Measurements from ENCODE around the gene OR5AN1. TPM values are rescaled to one million over a fixed set of nuclear protein-coding genes. Genes with fewer than 3 reads are reported as not detected.

OR5AN1 gene
- total RNA-seq, 1 experiment from 2014 or later: not detected

- Mint-ChIP-seq H3K36me3 (ENCODE audit: insufficient read depth, unreplicated experiment) (no peaks in the 10 kb centered on the region), H3K4me3 (ENCODE audit: low read depth, unreplicated experiment) (no peak overlapping the region), H3K4me1 (ENCODE audit: low read depth, unreplicated experiment) (no peaks in the 10 kb centered on the region), H3K27me3 (ENCODE audit: unreplicated experiment) (peaks cover 18% of the 10 kb centered on the region), H3K27ac (ENCODE audit: unreplicated experiment) (no peak overlapping the region), H3K9me3 (ENCODE audit: low read depth, unreplicated experiment) (no peaks in the 10 kb centered on the region)
- CTCF ChIA-PET: interaction anchor here (0.9 kb wide), 1 partner anchor 24 kb away, joined by 3 read pairs; no protein-coding TSS in a partner anchor
- no peak for DNase-seq
- no peak for TF ChIP-seq CTCF (IDR thresholded peaks at IDR 0.05; ENCODE audit: unreplicated experiment)
- no TSS peak for BruUV-seq (replicated peaks)
- intact Hi-C loops (cut with micrococcal nuclease; ENCODE audit: unreplicated experiment): no loop called here
Measured at GRCh38 chr11:59415111-59415510, 56.4 kb downstream of the OR5AN1 start.

GRCh38 chr11:59416613-59417012, 57.9 kb downstream of the OR5AN1 start:
- peaks cover 19% of the 10 kb centered on the region for H3K27me3 Mint-ChIP-seq (ENCODE audit: unreplicated experiment)
- H3K4me1 Mint-ChIP-seq (ENCODE audit: low read depth, unreplicated experiment): no peaks in the 10 kb centered on the region
- H3K27ac Mint-ChIP-seq (ENCODE audit: unreplicated experiment): no peak overlapping the region
- H3K9me3 Mint-ChIP-seq (ENCODE audit: low read depth, unreplicated experiment): no peaks in the 10 kb centered on the region
- CTCF ChIA-PET: no interaction called here
- H3K4me3 Mint-ChIP-seq (ENCODE audit: low read depth, unreplicated experiment): no peak overlapping the region
- H3K36me3 Mint-ChIP-seq (ENCODE audit: insufficient read depth, unreplicated experiment): no peaks in the 10 kb centered on the region
- TF ChIP-seq CTCF (IDR thresholded peaks at IDR 0.05; ENCODE audit: unreplicated experiment): no peak
- no TSS peak for BruUV-seq (replicated peaks)
- intact Hi-C loops (cut with micrococcal nuclease; ENCODE audit: unreplicated experiment): no loop called here
- DNase-seq: no peak

- H3K27me3 Mint-ChIP-seq (ENCODE audit: unreplicated experiment): peaks cover 24% of the 10 kb centered on the region
- H3K4me1 Mint-ChIP-seq (ENCODE audit: low read depth, unreplicated experiment): no peaks in the 10 kb centered on the region
- no peak for TF ChIP-seq CTCF (IDR thresholded peaks at IDR 0.05; ENCODE audit: unreplicated experiment)
- CTCF ChIA-PET: no interaction called here
- BruUV-seq (replicated peaks): no TSS peak
- H3K4me3 Mint-ChIP-seq (ENCODE audit: low read depth, unreplicated experiment): no peak overlapping the region
- no peaks in the 10 kb centered on the region for H3K9me3 Mint-ChIP-seq (ENCODE audit: low read depth, unreplicated experiment)
- H3K36me3 Mint-ChIP-seq (ENCODE audit: insufficient read depth, unreplicated experiment): no peaks in the 10 kb centered on the region
- no peak overlapping the region for H3K27ac Mint-ChIP-seq (ENCODE audit: unreplicated experiment)
- intact Hi-C loops (cut with micrococcal nuclease; ENCODE audit: unreplicated experiment): no loop called here
- no peak for DNase-seq
Measured at GRCh38 chr11:59417023-59417422, 58.3 kb downstream of the OR5AN1 start.

GRCh38 chr11:59418156-59418555, 59.5 kb downstream of the OR5AN1 start:
- no peak overlapping the region for H3K4me3 Mint-ChIP-seq (ENCODE audit: low read depth, unreplicated experiment)
- TF ChIP-seq CTCF (IDR thresholded peaks at IDR 0.05; ENCODE audit: unreplicated experiment): no peak
- H3K9me3 Mint-ChIP-seq (ENCODE audit: low read depth, unreplicated experiment): no peaks in the 10 kb centered on the region
- no peak overlapping the region for H3K27ac Mint-ChIP-seq (ENCODE audit: unreplicated experiment)
- H3K27me3 Mint-ChIP-seq (ENCODE audit: unreplicated experiment): peaks cover 29% of the 10 kb centered on the region
- CTCF ChIA-PET: interaction anchor here (0.6 kb wide), 1 partner anchor 81 kb away, joined by 3 read pairs; no protein-coding TSS in a partner anchor
- no peaks in the 10 kb centered on the region for H3K36me3 Mint-ChIP-seq (ENCODE audit: insufficient read depth, unreplicated experiment)
- BruUV-seq (replicated peaks): no TSS peak
- H3K4me1 Mint-ChIP-seq (ENCODE audit: low read depth, unreplicated experiment): no peaks in the 10 kb centered on the region
- intact Hi-C loops (cut with micrococcal nuclease; ENCODE audit: unreplicated experiment): no loop called here
- DNase-seq: no peak

Other genes with a start within 250 kb of the OR5AN1 start
- gene FAM111A, start 216.0 kb upstream of the OR5AN1 start, total RNA-seq (2022): 87.9 and 91.6 TPM in 2 replicates
- gene DTX4, start 186.8 kb upstream of the OR5AN1 start, total RNA-seq (2022): 56.7 and 65.8 TPM in 2 replicates
- gene MPEG1, start 146.0 kb upstream of the OR5AN1 start, total RNA-seq (2022): not detected in 2 replicates
- gene OR5A2, start 67.5 kb downstream of the OR5AN1 start, total RNA-seq (2022): not detected in 2 replicates
- not detected in 2 replicates for gene OR5A1, start 77.6 kb downstream of the OR5AN1 start, total RNA-seq (2022)
- not detected in 2 replicates for gene OR4D6, start 98.1 kb downstream of the OR5AN1 start, total RNA-seq (2022)
- gene OR4D10, start 114.4 kb downstream of the OR5AN1 start, total RNA-seq (2022): not detected in 2 replicates
- gene OR4D11, start 144.7 kb downstream of the OR5AN1 start, total RNA-seq (2022): not detected in 2 replicates
- not detected in 2 replicates for gene OR4D9, start 152.6 kb downstream of the OR5AN1 start, total RNA-seq (2022)

Data from Calu3 (cell line).